MM.1S (cell line): ENCODE results near the gene DIPK1B.

ENCODE experiments used
- DNase-seq: peaks from one replicate; pipeline ENCODE4 v3.0.0-alpha.2; 2015
- H2AFZ ChIP-seq: fragments of 300-600 bp; sonication (generic); 2 replicates; pipeline ENCODE4 v1.6.0; 2016; ENCODE audit warnings: antibody characterized with exemption, low read length
- H3F3A ChIP-seq: fragments of 300-600 bp; sonication (generic); 2 replicates; pipeline ENCODE4 v1.6.1; 2016; ENCODE audit warnings: mild to moderate bottlenecking, antibody characterized with exemption, low read length, moderate library complexity, mixed read lengths; ENCODE audit not compliant: insufficient read depth
- H3K27ac ChIP-seq: fragments of 300-600 bp; sonication (generic); 2 replicates; pipeline ENCODE4 v1.5.1; 2016; ENCODE audit warnings: mild to moderate bottlenecking, low read length
- H3K27me3 ChIP-seq: fragments of 300-600 bp; sonication (generic); replicated peaks from 2 replicates; pipeline ENCODE4 v1.6.0; 2016; ENCODE audit warnings: low read length; ENCODE audit not compliant: insufficient read depth
- H3K36me3 ChIP-seq: fragments of 300-600 bp; sonication (generic); replicated peaks from 2 replicates; pipeline ENCODE4 v1.6.1; 2016; ENCODE audit warnings: mild to moderate bottlenecking, low read length, mixed read lengths; ENCODE audit not compliant: insufficient read depth
- H3K4me1 ChIP-seq: fragments of 300-600 bp; sonication (generic); 2 replicates; pipeline ENCODE4 v1.6.1; 2016; ENCODE audit warnings: low read length, mixed read lengths
- H3K4me2 ChIP-seq: fragments of 300-600 bp; sonication (generic); 2 replicates; pipeline ENCODE4 v1.6.0; 2016; ENCODE audit warnings: low read depth, low read length
- H3K4me3 ChIP-seq: fragments of 300-600 bp; sonication (generic); 2 replicates; pipeline ENCODE4 v1.5.1; 2016; ENCODE audit warnings: low read length, mixed read lengths
- H3K79me2 ChIP-seq: fragments of 300-600 bp; sonication (generic); 2 replicates; pipeline ENCODE4 v1.6.1; 2016; ENCODE audit warnings: mixed run types, low read length, mixed read lengths
- H3K9ac ChIP-seq: fragments of 300-600 bp; sonication (generic); 2 replicates; pipeline ENCODE4 v1.6.1; 2016; ENCODE audit warnings: low read length, mixed read lengths
- H3K9me2 ChIP-seq: fragments of 300-600 bp; sonication (generic); replicated peaks from 2 replicates; pipeline ENCODE4 v1.6.1; 2016; ENCODE audit warnings: mild to moderate bottlenecking, low read length, mixed read lengths; ENCODE audit not compliant: insufficient read depth
- H3K9me3 ChIP-seq: fragments of 300-600 bp; sonication (generic); replicated peaks from 2 replicates; pipeline ENCODE4 v1.6.1; 2016; ENCODE audit warnings: mild to moderate bottlenecking, low read length, mixed read lengths; ENCODE audit not compliant: insufficient read depth
- H4K20me1 ChIP-seq: fragments of 300-600 bp; sonication (generic); 2 replicates; pipeline ENCODE4 v1.6.1; 2016; ENCODE audit warnings: mild to moderate bottlenecking, low read length, moderate library complexity, mixed read lengths; ENCODE audit not compliant: insufficient read depth
- CTCF ChIP-seq: fragments of 300-600 bp; sonication (generic); IDR thresholded peaks from 2 replicates; pipeline ENCODE4 v1.5.1; 2016; ENCODE audit warnings: antibody characterized with exemption, low read length, mixed read lengths
- EZH2 ChIP-seq: fragments of 300-600 bp; sonication (generic); optimal IDR thresholded peaks from 2 replicates; pipeline ENCODE3; 2017; ENCODE audit warnings: low read depth, mild to moderate bottlenecking, antibody characterized with exemption, low read length, mixed read lengths
- EZH2phosphoT487 ChIP-seq: fragments of 300-600 bp; sonication (generic); IDR thresholded peaks from 2 replicates; pipeline ENCODE4 v1.6.1; 2018; ENCODE audit warnings: antibody characterized with exemption, low read length

Gene DIPK1B

DNA sequence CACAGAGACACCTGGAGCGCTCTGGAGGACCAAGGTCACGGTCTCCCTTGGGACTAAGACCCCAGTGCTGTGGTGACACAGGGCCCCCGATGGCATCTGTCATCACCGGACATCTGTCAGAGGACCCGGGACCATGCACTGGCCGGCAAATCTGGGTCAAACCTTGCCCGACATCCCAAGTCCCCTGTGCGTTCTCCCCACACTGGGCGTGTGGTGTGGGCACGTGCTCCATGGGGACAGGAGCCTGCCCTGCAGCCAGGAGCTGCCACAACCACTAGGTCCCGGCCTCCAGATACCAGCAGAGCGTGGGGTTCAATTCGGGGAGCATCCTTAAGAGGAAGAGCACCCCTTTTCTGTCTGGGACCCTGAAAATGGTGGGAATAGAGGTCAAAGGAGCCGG, 28.6 kb upstream of the DIPK1B start:
- Histone ChIP-seq H3K36me3 (no peaks in the 10 kb centered on the region), H3K9me2 (no peaks in the 10 kb centered on the region), H3K27me3 (peaks cover 91% of the 10 kb centered on the region), H4K20me1 (no peaks in the 10 kb centered on the region), H3F3A (no peaks in the 10 kb centered on the region), H3K4me2 (no peak overlapping the region), H3K9ac (no peak overlapping the region), H3K4me3 (no peak overlapping the region), H2AFZ (no peak overlapping the region), H3K79me2 (no peaks in the 10 kb centered on the region), H3K27ac (no peak overlapping the region), H3K4me1 (no peaks in the 10 kb centered on the region), H3K9me3 (no peaks in the 10 kb centered on the region)
- DNase-seq, result no peak
- no peak for TF ChIP-seq CTCF
- TF ChIP-seq EZH2phosphoT487, result no peak
- TF ChIP-seq EZH2, result no peak

DNA sequence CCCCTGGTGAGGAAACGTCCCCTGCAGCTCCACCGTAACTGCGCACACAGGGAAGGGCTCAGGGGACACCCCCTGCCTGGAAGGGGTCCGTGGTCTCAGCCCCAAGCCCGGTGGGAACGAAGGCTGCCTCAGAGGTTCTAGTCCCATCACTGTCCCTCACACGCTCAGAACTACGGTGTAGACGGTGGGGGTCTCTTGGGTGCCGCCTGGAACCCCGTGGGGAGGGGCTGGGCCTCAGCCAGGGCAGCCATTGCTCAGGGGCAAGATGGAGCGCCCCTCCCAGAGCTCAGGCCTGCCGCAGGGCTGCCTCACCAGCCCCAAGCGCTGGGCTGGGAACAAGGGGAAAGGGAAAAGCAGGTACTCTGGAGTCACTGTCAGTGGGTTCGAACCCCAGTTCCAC, 28.0 kb upstream of the DIPK1B start:
- H3K79me2 ChIP-seq, result no peaks in the 10 kb centered on the region
- no peaks in the 10 kb centered on the region for H3F3A ChIP-seq
- H3K4me3 ChIP-seq, result no peak overlapping the region
- no peaks in the 10 kb centered on the region for H3K4me1 ChIP-seq
- TF ChIP-seq EZH2phosphoT487, result no peak
- TF ChIP-seq EZH2, result no peak
- no peak for TF ChIP-seq CTCF
- H3K27me3 ChIP-seq, result peaks cover 91% of the 10 kb centered on the region
- H3K36me3 ChIP-seq, result no peaks in the 10 kb centered on the region
- no peaks in the 10 kb centered on the region for H3K9me2 ChIP-seq
- H2AFZ ChIP-seq, result no peak overlapping the region
- H3K9me3 ChIP-seq, result no peaks in the 10 kb centered on the region
- no peaks in the 10 kb centered on the region for H4K20me1 ChIP-seq
- DNase-seq, result no peak
- no peak overlapping the region for H3K27ac ChIP-seq
- H3K9ac ChIP-seq, result no peak overlapping the region
- H3K4me2 ChIP-seq, result no peak overlapping the region

GRCh38 chr9:136684799-136685198, 27.6 kb upstream of the DIPK1B start:
- Histone ChIP-seq H3K27ac (no peak overlapping the region), H3K9me2 (no peaks in the 10 kb centered on the region), H3K9ac (no peak overlapping the region), H3K4me3 (no peak overlapping the region), H4K20me1 (no peaks in the 10 kb centered on the region), H2AFZ (no peak overlapping the region), H3F3A (no peaks in the 10 kb centered on the region), H3K9me3 (no peaks in the 10 kb centered on the region), H3K4me1 (no peaks in the 10 kb centered on the region), H3K36me3 (no peaks in the 10 kb centered on the region), H3K27me3 (peaks cover 91% of the 10 kb centered on the region), H3K79me2 (no peaks in the 10 kb centered on the region), H3K4me2 (no peak overlapping the region)
- DNase-seq, result no peak
- no peak for TF ChIP-seq CTCF
- no peak for TF ChIP-seq EZH2phosphoT487
- TF ChIP-seq EZH2, result no peak
